Measurements from ENCODE around the gene GAL3ST1.

The GAL3ST1 gene

DNA sequence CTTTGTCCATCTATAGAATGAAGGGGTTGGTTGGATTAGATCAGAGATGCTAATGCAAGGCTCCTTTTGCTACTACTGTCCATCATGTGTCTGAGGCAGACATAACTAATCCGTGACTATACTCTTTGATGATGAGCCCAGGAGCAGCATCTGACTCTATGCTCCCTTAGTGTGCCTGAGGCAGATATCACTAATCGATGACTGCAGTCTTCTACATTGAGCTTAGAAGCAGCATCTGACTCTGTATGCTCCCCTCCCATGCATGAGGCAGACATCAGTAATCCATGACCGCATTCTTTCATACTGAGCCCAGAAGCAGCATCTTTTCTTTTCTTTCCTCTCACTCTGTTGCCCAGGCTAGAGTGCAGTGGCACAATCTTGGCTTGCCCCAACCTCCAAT is 36.7 kb upstream of the GAL3ST1 start:
- Histone ChIP-seq H3K18ac (ENCODE audit: low read length) (no peak overlapping the region), H3K36me3 (replicated peaks in 1 of 2; ENCODE audit: control insufficient read depth in 2 of 2, insufficient read depth in 2 of 2, low read length in 2 of 2) (peaks cover 40 to 64% of the 10 kb centered on the region in 2 donors), H2AK5ac (ENCODE audit: low read depth, low read length) (no peak overlapping the region), H3K23ac (ENCODE audit: low read depth, low read length, poor library complexity) (no peak overlapping the region), H3K4me2 (ENCODE audit: insufficient read depth, low read length, poor library complexity, severe bottlenecking) (no peak overlapping the region), H3K27me3 (ENCODE audit: control insufficient read depth in 3 of 3, insufficient read depth in 3 of 3, low read depth in 1 of 3, low read length in 3 of 3) (no peaks in the 10 kb centered on the region), H2BK12ac (ENCODE audit: low read length) (no peak overlapping the region), H3K27ac (replicated peaks; ENCODE audit: low read length) (no peak overlapping the region), H3K14ac (ENCODE audit: low read length) (no peak overlapping the region), H4K8ac (ENCODE audit: low read depth, low read length) (no peak overlapping the region), H2AFZ (ENCODE audit: low read length) (no peak overlapping the region), H3K4ac (ENCODE audit: low read length) (no peak overlapping the region), H3K4me1 (ENCODE audit: control insufficient read depth in 2 of 2, insufficient read depth in 1 of 2, low read depth in 1 of 2, low read length in 2 of 2) (peaks cover 18 to 26% of the 10 kb centered on the region in 2 donors), H3K4me3 (ENCODE audit: low read length in 2 of 2) (no peak overlapping the region), H4K91ac (ENCODE audit: low read depth, low read length, poor library complexity) (no peak overlapping the region), H2BK5ac (ENCODE audit: low read length) (no peak overlapping the region), H3K9ac (ENCODE audit: low read depth, low read length, poor library complexity) (no peak overlapping the region), H2BK120ac (ENCODE audit: low read depth, low read length) (no peak overlapping the region), H2BK15ac (ENCODE audit: low read length) (no peak overlapping the region), H3K9me3 (replicated peaks in 1 of 2; ENCODE audit: control insufficient read depth in 2 of 2, insufficient read depth in 1 of 2, low read depth in 1 of 2, low read length in 2 of 2) (no peaks in the 10 kb centered on the region), H3K79me1 (ENCODE audit: low read depth, low read length) (peaks cover 1% of the 10 kb centered on the region)
- no peak for DNase-seq (ENCODE audit: low spot score)
- no CpG with 5 or more reads among the region's 3 CpGs for WGBS, 2 donors (ENCODE audit: extremely low coverage in 2 of 2, insufficient read length in 2 of 2, insufficient replicate concordance in 1 of 2)

DNA sequence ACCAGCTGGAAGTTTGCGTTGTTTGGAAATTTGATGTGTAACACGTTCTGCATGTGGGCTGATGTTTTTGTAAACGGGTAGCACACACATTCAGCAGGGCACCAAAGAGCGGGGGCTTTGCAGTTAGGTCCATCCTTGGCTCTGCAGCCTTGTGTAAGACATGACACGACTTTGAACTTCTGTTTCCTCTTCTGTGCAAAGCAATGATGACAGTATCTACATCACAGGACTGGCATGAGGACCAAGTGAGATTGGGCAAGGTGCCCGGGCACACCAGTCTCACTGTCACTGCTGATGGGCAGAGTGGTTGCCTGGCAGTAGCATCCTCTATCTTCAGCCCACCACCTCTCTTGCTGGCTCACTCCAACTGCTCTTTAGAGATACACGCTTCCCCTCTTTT is 35.8 kb upstream of the GAL3ST1 start:
- H3K4me1 ChIP-seq (ENCODE audit: control insufficient read depth in 2 of 2, insufficient read depth in 1 of 2, low read depth in 1 of 2, low read length in 2 of 2): peaks cover 18 to 29% of the 10 kb centered on the region in 2 donors
- no peak for DNase-seq (ENCODE audit: low spot score)
- WGBS, 2 donors (ENCODE audit: extremely low coverage in 2 of 2, insufficient read length in 2 of 2, insufficient replicate concordance in 1 of 2): no CpG with 5 or more reads among the region's 7 CpGs
- no peak overlapping the region for H3K18ac ChIP-seq (ENCODE audit: low read length)
- no peak overlapping the region for H2BK5ac ChIP-seq (ENCODE audit: low read length)
- no peak overlapping the region for H4K8ac ChIP-seq (ENCODE audit: low read depth, low read length)
- no peak overlapping the region for H3K9ac ChIP-seq (ENCODE audit: low read depth, low read length, poor library complexity)
- H4K91ac ChIP-seq (ENCODE audit: low read depth, low read length, poor library complexity): no peak overlapping the region
- H3K4me3 ChIP-seq (ENCODE audit: low read length in 2 of 2): no peak overlapping the region
- peaks cover 33 to 55% of the 10 kb centered on the region in 2 donors for H3K36me3 ChIP-seq (replicated peaks in 1 of 2; ENCODE audit: control insufficient read depth in 2 of 2, insufficient read depth in 2 of 2, low read length in 2 of 2)
- H3K9me3 ChIP-seq (replicated peaks in 1 of 2; ENCODE audit: control insufficient read depth in 2 of 2, insufficient read depth in 1 of 2, low read depth in 1 of 2, low read length in 2 of 2): no peaks in the 10 kb centered on the region
- H3K4ac ChIP-seq (ENCODE audit: low read length): no peak overlapping the region
- H3K4me2 ChIP-seq (ENCODE audit: insufficient read depth, low read length, poor library complexity, severe bottlenecking): no peak overlapping the region
- no peak overlapping the region for H3K27ac ChIP-seq (replicated peaks; ENCODE audit: low read length)
- peak overlapping the region; percentile 59 for H2AK5ac ChIP-seq (ENCODE audit: low read depth, low read length)
- H2BK15ac ChIP-seq (ENCODE audit: low read length): no peak overlapping the region
- peaks cover 1% of the 10 kb centered on the region for H3K79me1 ChIP-seq (ENCODE audit: low read depth, low read length)
- H3K23ac ChIP-seq (ENCODE audit: low read depth, low read length, poor library complexity): no peak overlapping the region
- H2AFZ ChIP-seq (ENCODE audit: low read length): no peak overlapping the region
- no peaks in the 10 kb centered on the region for H3K27me3 ChIP-seq (ENCODE audit: control insufficient read depth in 3 of 3, insufficient read depth in 3 of 3, low read depth in 1 of 3, low read length in 3 of 3)
- H2BK120ac ChIP-seq (ENCODE audit: low read depth, low read length): no peak overlapping the region
- H3K14ac ChIP-seq (ENCODE audit: low read length): no peak overlapping the region
- H2BK12ac ChIP-seq (ENCODE audit: low read length): peak overlapping the region; percentile 46

DNA sequence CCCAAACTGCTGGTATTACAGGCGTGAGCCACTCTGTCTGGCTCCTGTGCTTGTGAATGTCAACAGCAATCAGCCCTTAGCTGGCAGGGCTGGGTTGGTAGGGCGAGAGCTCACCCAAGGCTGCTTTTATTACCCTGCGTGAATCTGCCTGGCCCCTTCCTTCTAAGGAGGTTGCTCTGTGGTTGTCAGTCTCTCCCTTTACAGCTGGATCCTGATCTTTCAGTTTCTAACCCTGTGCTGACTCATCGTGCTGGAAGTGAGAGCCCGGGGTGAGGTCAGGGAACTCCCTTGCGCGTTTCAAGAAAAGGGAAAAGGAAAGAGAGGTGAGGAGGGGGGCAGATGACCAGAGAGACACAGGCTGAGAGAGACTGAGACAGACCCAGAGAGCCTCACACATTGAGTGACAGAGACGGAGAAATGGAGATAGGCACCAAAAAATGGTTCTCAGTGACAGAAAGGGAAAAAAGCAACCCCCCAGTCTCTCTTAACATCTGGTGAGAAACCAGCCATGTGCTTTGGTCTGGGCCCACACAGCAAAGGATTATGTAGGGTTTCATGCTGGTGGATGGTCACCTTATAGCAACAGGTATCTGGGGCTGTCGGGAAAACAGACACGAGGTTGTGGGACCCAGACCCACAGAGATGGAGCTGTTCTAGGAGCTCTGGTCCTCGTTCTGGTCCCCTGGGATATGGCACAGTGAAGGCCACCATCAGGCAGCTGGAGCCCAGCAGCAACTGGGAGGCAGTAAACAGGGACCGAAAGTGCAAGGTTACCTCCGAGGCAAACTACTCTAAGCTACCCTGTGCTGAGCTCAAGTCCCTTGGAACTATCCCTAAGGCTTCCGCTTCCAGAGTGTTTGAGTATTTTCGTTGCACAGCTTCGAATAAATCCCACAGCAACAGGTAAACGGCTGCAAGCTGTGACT is 35.1 kb upstream of the GAL3ST1 start:
- Histone ChIP-seq H3K14ac (ENCODE audit: low read length) (no peak overlapping the region), H3K4me2 (ENCODE audit: insufficient read depth, low read length, poor library complexity, severe bottlenecking) (no peak overlapping the region), H3K36me3 (replicated peaks in 1 of 2; ENCODE audit: control insufficient read depth in 2 of 2, insufficient read depth in 2 of 2, low read length in 2 of 2) (peaks cover 28 to 48% of the 10 kb centered on the region in 2 donors), H3K79me1 (ENCODE audit: low read depth, low read length) (peaks cover 1% of the 10 kb centered on the region), H2BK15ac (ENCODE audit: low read length) (no peak overlapping the region), H3K27me3 (ENCODE audit: control insufficient read depth in 3 of 3, insufficient read depth in 3 of 3, low read depth in 1 of 3, low read length in 3 of 3) (no peaks in the 10 kb centered on the region), H3K18ac (ENCODE audit: low read length) (peak overlapping the region; percentile 62), H3K4me3 (ENCODE audit: low read length in 2 of 2) (no peak overlapping the region), H4K91ac (ENCODE audit: low read depth, low read length, poor library complexity) (no peak overlapping the region), H4K8ac (ENCODE audit: low read depth, low read length) (no peak overlapping the region), H2AFZ (ENCODE audit: low read length) (no peak overlapping the region), H2BK5ac (ENCODE audit: low read length) (no peak overlapping the region), H2BK12ac (ENCODE audit: low read length) (no peak overlapping the region), H3K4me1 (ENCODE audit: control insufficient read depth in 2 of 2, insufficient read depth in 1 of 2, low read depth in 1 of 2, low read length in 2 of 2) (peaks cover 18 to 30% of the 10 kb centered on the region in 2 donors), H3K4ac (ENCODE audit: low read length) (no peak overlapping the region), H3K9ac (ENCODE audit: low read depth, low read length, poor library complexity) (no peak overlapping the region), H2AK5ac (ENCODE audit: low read depth, low read length) (peak overlapping the region; percentile 59), H3K9me3 (replicated peaks in 1 of 2; ENCODE audit: control insufficient read depth in 2 of 2, insufficient read depth in 1 of 2, low read depth in 1 of 2, low read length in 2 of 2) (no peaks in the 10 kb centered on the region), H3K27ac (replicated peaks; ENCODE audit: low read length) (peak overlapping the region; percentile 41), H2BK120ac (ENCODE audit: low read depth, low read length) (no peak overlapping the region), H3K23ac (ENCODE audit: low read depth, low read length, poor library complexity) (no peak overlapping the region)
- WGBS, 2 donors (ENCODE audit: extremely low coverage in 2 of 2, insufficient read length in 2 of 2, insufficient replicate concordance in 1 of 2): no CpG with 5 or more reads among the region's 17 CpGs
- no peak for DNase-seq (ENCODE audit: low spot score)

DNA sequence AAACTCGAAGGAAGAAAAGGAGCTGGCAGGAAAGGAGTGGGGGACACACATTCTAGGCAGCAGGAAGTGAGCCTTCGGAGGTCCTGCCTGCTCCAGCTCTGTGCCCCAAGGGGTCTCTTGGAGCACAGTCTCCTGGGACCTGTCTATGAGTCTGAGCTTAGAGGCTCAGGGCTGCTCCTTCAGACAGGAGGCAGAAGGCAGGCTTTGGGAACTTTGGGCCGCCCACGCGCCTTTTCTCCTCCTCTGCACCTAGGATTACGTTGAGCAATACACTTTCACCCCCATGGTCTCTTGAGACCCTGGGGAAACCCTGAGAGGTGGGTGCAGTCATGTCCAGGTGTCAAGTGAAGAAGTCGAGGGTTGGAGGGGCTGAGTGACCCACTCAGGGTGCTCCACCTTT is 33.5 kb upstream of the GAL3ST1 start:
- peak overlapping the region; percentile 56 for H3K9ac ChIP-seq (ENCODE audit: low read depth, low read length, poor library complexity)
- peak overlapping the region; percentile 79 for H3K18ac ChIP-seq (ENCODE audit: low read length)
- no peak overlapping the region for H4K8ac ChIP-seq (ENCODE audit: low read depth, low read length)
- peak overlapping the region; percentile 90 for H2BK15ac ChIP-seq (ENCODE audit: low read length)
- no peak overlapping the region for H3K23ac ChIP-seq (ENCODE audit: low read depth, low read length, poor library complexity)
- H3K36me3 ChIP-seq (replicated peaks in 1 of 2; ENCODE audit: control insufficient read depth in 2 of 2, insufficient read depth in 2 of 2, low read length in 2 of 2): peaks cover 17 to 34% of the 10 kb centered on the region in 2 donors
- H3K4me1 ChIP-seq (ENCODE audit: control insufficient read depth in 2 of 2, insufficient read depth in 1 of 2, low read depth in 1 of 2, low read length in 2 of 2): peaks cover 18 to 30% of the 10 kb centered on the region in 2 donors
- H3K79me1 ChIP-seq (ENCODE audit: low read depth, low read length): peaks cover 1% of the 10 kb centered on the region
- DNase-seq (ENCODE audit: low spot score): no peak
- no peak overlapping the region for H4K91ac ChIP-seq (ENCODE audit: low read depth, low read length, poor library complexity)
- no peak overlapping the region for H3K27ac ChIP-seq (replicated peaks; ENCODE audit: low read length)
- H2AK5ac ChIP-seq (ENCODE audit: low read depth, low read length): peak overlapping the region; percentile 89
- peak overlapping the region; percentile 95 for H2BK5ac ChIP-seq (ENCODE audit: low read length)
- H3K9me3 ChIP-seq (replicated peaks in 1 of 2; ENCODE audit: control insufficient read depth in 2 of 2, insufficient read depth in 1 of 2, low read depth in 1 of 2, low read length in 2 of 2): no peaks in the 10 kb centered on the region
- WGBS, 2 donors (ENCODE audit: extremely low coverage in 2 of 2, insufficient read length in 2 of 2, insufficient replicate concordance in 1 of 2): no CpG with 5 or more reads among the region's 7 CpGs
- H3K27me3 ChIP-seq (ENCODE audit: control insufficient read depth in 3 of 3, insufficient read depth in 3 of 3, low read depth in 1 of 3, low read length in 3 of 3): no peaks in the 10 kb centered on the region
- H2BK120ac ChIP-seq (ENCODE audit: low read depth, low read length): peak overlapping the region; percentile 24
- H3K14ac ChIP-seq (ENCODE audit: low read length): no peak overlapping the region
- peak overlapping the region; percentile 59 for H3K4me2 ChIP-seq (ENCODE audit: insufficient read depth, low read length, poor library complexity, severe bottlenecking)
- H2BK12ac ChIP-seq (ENCODE audit: low read length): peak overlapping the region; percentile 31
- H3K4me3 ChIP-seq (ENCODE audit: low read length in 2 of 2): peak overlapping the region; percentile 32 to 57
- no peak overlapping the region for H2AFZ ChIP-seq (ENCODE audit: low read length)
- no peak overlapping the region for H3K4ac ChIP-seq (ENCODE audit: low read length)

Data from neuronal stem cell (in vitro differentiated cells).